DOHH2 (cell line): ENCODE results near the gene SHISAL1.

Experiments used
- H3F3A ChIP-seq: fragments of 200-600 bp; sonication (generic), shearing (Covaris generic); 2 replicates; pipeline ENCODE4 v1.6.0; 2016; ENCODE audit warnings: antibody characterized with exemption, mild to moderate bottlenecking; ENCODE audit not compliant: control insufficient read depth, insufficient read depth
- H3K27ac ChIP-seq: fragments of 200-600 bp; sonication (generic); 2 replicates; pipeline ENCODE4 v1.5.1; 2014; ENCODE audit warnings: low read depth, mild to moderate bottlenecking, low read length, moderate library complexity
- H3K27me3 ChIP-seq: fragments of 200-600 bp; sonication (generic); 2 replicates; pipeline ENCODE4 v1.6.1; 2014; ENCODE audit warnings: mild to moderate bottlenecking, low read length, mixed read lengths; ENCODE audit not compliant: control insufficient read depth
- H3K36me3 ChIP-seq: fragments of 200-600 bp; sonication (generic); 2 replicates; pipeline ENCODE4 v1.6.1; 2014; ENCODE audit warnings: mild to moderate bottlenecking, low read length, moderate library complexity, mixed read lengths; ENCODE audit not compliant: control insufficient read depth
- H3K4me1 ChIP-seq: fragments of 200-600 bp; sonication (generic); 2 replicates; pipeline ENCODE4 v1.6.1; 2014; ENCODE audit warnings: mild to moderate bottlenecking, low read length, mixed read lengths; ENCODE audit not compliant: control insufficient read depth
- H3K4me2 ChIP-seq: fragments of 200-600 bp; sonication (generic); 2 replicates; pipeline ENCODE4 v1.6.0; 2014; ENCODE audit warnings: mild to moderate bottlenecking, low read length, moderate library complexity
- H3K4me3 ChIP-seq: fragments of 200-600 bp; sonication (generic); 2 replicates; pipeline ENCODE4 v1.5.1; 2014; ENCODE audit warnings: mild to moderate bottlenecking, low read length, mixed read lengths
- H3K79me2 ChIP-seq: fragments of 200-600 bp; sonication (generic); 2 replicates; pipeline ENCODE4 v1.6.1; 2014; ENCODE audit warnings: mild to moderate bottlenecking, low read length, mixed read lengths; ENCODE audit not compliant: control insufficient read depth
- H3K9me2 ChIP-seq: fragments of 200-600 bp; sonication (generic); replicated peaks from 2 replicates; pipeline ENCODE4 v1.6.1; 2014; ENCODE audit warnings: mild to moderate bottlenecking, low read length, mixed read lengths; ENCODE audit not compliant: control insufficient read depth
- H3K9me3 ChIP-seq: fragments of 200-600 bp; sonication (generic); 2 replicates; pipeline ENCODE4 v1.6.1; 2014; ENCODE audit warnings: antibody characterized with exemption, low read length, mixed read lengths; ENCODE audit not compliant: control insufficient read depth, insufficient read depth
- H4K20me1 ChIP-seq: fragments of 200-600 bp; sonication (generic); 2 replicates; pipeline ENCODE4 v1.6.0; 2014; ENCODE audit warnings: low read depth, mild to moderate bottlenecking, antibody characterized with exemption, low read length, moderate library complexity; ENCODE audit not compliant: control insufficient read depth, insufficient read depth
- EZH2phosphoT487 ChIP-seq: fragments of 200-600 bp; sonication (generic); IDR thresholded peaks from 2 replicates; pipeline ENCODE4 v1.6.1; 2017; ENCODE audit warnings: borderline replicate concordance, mild to moderate bottlenecking, antibody characterized with exemption, low read length, moderate library complexity, mixed read lengths
- TF ChIP-seq, protein P1 (sequence below): fragments of 200-600 bp; sonication (generic); IDR thresholded peaks from one replicate; pipeline ENCODE4 v1.5.1; 2014; ENCODE audit warnings: antibody characterized with exemption, mild to moderate bottlenecking, low read depth, low read length; ENCODE audit not compliant: poor library complexity, severe bottlenecking

The SHISAL1 gene

GRCh38 chr22:44338177-44338810 is 25.5 kb upstream of the SHISAL1 start:
- no peak overlapping the region for H3K4me2 ChIP-seq
- no peak overlapping the region for H3K27ac ChIP-seq
- H4K20me1 ChIP-seq = no peaks in the 10 kb centered on the region
- H3K79me2 ChIP-seq = no peaks in the 10 kb centered on the region
- H3K4me3 ChIP-seq = no peak overlapping the region
- no peaks in the 10 kb centered on the region for H3K36me3 ChIP-seq
- H3K9me3 ChIP-seq = peaks cover 7% of the 10 kb centered on the region; the same call in 1 of the 2 replicates
- no peaks in the 10 kb centered on the region for H3F3A ChIP-seq
- H3K9me2 ChIP-seq = no peaks in the 10 kb centered on the region
- TF ChIP-seq, protein P1, sequence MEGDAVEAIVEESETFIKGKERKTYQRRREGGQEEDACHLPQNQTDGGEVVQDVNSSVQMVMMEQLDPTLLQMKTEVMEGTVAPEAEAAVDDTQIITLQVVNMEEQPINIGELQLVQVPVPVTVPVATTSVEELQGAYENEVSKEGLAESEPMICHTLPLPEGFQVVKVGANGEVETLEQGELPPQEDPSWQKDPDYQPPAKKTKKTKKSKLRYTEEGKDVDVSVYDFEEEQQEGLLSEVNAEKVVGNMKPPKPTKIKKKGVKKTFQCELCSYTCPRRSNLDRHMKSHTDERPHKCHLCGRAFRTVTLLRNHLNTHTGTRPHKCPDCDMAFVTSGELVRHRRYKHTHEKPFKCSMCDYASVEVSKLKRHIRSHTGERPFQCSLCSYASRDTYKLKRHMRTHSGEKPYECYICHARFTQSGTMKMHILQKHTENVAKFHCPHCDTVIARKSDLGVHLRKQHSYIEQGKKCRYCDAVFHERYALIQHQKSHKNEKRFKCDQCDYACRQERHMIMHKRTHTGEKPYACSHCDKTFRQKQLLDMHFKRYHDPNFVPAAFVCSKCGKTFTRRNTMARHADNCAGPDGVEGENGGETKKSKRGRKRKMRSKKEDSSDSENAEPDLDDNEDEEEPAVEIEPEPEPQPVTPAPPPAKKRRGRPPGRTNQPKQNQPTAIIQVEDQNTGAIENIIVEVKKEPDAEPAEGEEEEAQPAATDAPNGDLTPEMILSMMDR = no peak
- no peak for TF ChIP-seq EZH2phosphoT487
- H3K4me1 ChIP-seq = no peaks in the 10 kb centered on the region
- H3K27me3 ChIP-seq = no peaks in the 10 kb centered on the region

GRCh38 chr22:44337678-44338004 is 24.9 kb upstream of the SHISAL1 start:
- H4K20me1 ChIP-seq = no peaks in the 10 kb centered on the region
- H3K4me3 ChIP-seq = no peak overlapping the region
- no peak overlapping the region for H3K4me2 ChIP-seq
- no peaks in the 10 kb centered on the region for H3K4me1 ChIP-seq
- TF ChIP-seq EZH2phosphoT487 = no peak
- TF ChIP-seq, protein P1 = no peak
- H3F3A ChIP-seq = no peaks in the 10 kb centered on the region
- no peaks in the 10 kb centered on the region for H3K27me3 ChIP-seq
- no peaks in the 10 kb centered on the region for H3K79me2 ChIP-seq
- no peaks in the 10 kb centered on the region for H3K9me2 ChIP-seq
- no peaks in the 10 kb centered on the region for H3K36me3 ChIP-seq
- peaks cover 7% of the 10 kb centered on the region; the same call in 1 of the 2 replicates for H3K9me3 ChIP-seq
- no peak overlapping the region for H3K27ac ChIP-seq

DNA sequence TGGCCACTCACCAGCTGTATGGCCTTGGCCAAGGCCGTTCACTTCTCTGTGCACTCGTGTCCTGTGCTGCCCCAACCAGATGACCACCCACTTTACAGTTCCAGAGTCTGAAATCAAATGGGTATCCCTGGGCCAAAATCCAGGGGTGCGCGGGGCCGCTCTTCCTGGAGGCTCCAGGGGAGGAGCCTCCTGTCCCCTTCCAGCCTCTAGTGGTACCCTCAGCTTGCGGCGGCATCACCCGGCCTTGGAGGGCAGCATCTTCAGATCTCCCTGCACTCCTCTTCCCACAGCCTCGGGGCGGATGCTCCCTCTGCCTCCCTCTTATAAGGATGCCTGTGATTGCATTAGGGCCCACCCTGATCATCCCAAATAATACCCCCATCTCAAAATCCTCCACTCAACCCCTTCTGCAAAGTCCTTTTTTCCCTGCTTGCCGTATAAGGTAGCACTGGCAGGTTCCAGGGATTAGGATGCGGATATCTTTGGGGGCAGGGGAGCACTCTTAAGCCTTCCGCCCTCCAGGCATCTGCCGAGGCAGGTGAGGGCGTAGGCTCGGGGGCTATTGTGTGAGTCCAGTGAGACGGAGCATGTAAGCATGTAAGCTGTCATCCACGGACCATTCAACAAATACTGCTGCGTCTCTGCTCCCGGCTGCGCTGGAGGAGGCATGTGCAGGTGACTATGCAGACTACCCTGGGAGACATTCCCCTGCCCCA is 24.4 kb upstream of the SHISAL1 start:
- TF ChIP-seq EZH2phosphoT487 = no peak
- TF ChIP-seq, protein P1 = no peak
- no peaks in the 10 kb centered on the region for H4K20me1 ChIP-seq

More for the DNA sequence above, 24.4 kb upstream of the SHISAL1 start:
- Histone ChIP-seq H3K79me2 (no peaks in the 10 kb centered on the region), H3K9me3 (peaks cover 7% of the 10 kb centered on the region; the same call in 1 of the 2 replicates), H3K4me2 (no peak overlapping the region), H3K36me3 (no peaks in the 10 kb centered on the region), H3K4me3 (no peak overlapping the region), H3K27ac (no peak overlapping the region), H3K27me3 (0 out of 2 replicates have a peak, but pooled peaks cover 3% of the 10 kb centered on the region), H3F3A (no peaks in the 10 kb centered on the region), H3K9me2 (no peaks in the 10 kb centered on the region), H3K4me1 (no peaks in the 10 kb centered on the region)
